GM18520 (cell line): ENCODE measurements around the gene MRPL16.

Source experiments
- ATAC-seq: cut with Tn5 transposase; IDR thresholded peaks from one replicate; pipeline ENCODE4 v1.9.1; 2021; ENCODE audit not compliant: unreplicated experiment

MRPL16 gene

DNA sequence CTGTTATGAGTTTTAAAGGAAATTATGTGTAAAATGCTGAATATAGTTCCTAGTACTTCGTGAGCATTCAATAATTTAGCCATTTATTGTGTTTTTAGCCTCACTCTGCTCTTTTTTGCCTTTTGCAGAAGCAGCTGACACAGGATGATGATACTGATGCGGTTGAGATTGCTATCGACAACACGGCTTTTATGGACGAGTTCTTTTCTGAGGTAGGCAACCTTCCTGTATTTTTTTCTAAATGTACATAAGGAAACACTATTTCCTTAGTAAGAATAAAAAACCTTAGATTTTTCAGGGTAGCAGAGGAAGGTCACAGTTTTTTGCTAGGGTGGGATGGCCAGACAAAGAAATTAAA is 37.5 kb downstream of the MRPL16 start:
- ATAC-seq: no peak

DNA sequence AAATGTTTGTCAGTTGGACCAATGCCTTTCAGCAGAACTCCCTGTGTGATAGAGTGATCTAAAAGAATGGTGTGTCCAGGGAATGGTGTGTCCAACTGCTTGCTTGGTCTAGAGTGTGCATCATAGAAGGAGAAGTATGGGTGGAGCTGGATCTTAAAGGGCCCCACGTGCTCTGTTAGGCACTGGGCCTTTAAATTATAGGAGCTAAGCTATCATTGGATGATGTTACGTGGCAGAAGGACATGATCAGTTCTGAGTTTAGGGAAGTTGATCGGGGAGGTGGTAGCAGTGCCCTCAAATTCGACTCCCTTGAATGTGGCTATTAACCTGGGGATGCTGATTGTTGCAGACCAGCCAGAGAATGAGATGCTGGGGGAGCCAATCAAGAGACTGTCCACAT is 39.0 kb downstream of the MRPL16 start:
- ATAC-seq: no peak

DNA sequence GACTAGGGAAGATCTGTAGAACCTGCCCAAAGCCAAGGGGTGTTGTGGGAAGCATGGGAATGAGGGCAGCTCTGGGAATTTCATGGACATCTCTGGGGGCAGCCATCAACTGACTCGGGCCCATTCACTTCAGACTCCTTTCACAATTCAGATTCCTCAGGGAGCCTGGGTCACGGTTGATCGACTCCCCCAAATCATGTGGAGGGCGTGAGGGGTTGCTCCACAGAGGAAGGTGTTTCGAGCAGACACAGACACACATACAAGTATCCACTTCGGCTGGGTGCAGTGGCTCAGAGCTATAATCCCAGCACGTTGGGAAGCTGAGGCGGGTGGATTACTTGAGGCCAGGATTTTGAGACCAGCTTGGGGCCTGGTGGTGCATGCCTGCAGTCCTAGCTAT is 39.7 kb downstream of the MRPL16 start:
- no peak for ATAC-seq

DNA sequence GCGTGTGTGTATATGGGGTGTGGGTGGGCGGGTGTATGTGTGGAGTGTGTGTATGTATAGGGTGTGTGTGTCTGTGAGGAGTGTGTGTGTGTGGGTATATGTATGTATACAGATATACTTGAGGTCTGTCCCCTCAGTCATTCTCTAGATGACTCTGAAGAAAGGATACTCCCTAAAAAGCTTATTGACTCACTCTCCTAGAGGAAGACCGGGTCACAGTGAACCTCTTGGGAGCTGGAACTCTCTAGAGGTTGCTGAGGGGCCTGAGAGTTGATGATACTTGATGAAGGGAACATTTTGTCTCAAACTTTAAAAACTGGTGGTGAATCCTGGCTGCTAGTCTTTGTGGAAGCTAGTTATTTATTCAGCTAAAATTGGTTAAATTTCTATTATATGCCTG is 40.3 kb downstream of the MRPL16 start:
- no peak for ATAC-seq

DNA sequence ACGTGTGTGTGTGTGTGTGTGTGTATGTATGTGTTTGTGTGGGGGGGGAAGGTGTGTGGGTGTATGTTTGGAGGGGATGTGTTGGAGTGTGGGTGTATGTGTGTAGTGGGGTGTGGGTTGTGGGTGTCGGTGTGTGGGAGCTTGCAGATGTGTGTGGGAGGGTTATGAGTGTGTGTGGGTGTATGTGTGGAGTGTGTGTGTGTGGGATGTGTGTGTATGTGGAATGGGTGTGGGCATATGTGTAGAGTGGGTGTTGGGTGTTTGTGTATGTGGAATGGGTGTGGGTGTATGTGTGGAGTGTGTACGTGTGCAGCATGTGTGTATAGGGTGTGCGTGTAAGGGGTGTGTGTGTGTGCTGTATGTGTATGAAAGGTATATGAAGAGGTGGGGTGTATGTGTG is 40.8 kb downstream of the MRPL16 start:
- ATAC-seq: no peak

DNA sequence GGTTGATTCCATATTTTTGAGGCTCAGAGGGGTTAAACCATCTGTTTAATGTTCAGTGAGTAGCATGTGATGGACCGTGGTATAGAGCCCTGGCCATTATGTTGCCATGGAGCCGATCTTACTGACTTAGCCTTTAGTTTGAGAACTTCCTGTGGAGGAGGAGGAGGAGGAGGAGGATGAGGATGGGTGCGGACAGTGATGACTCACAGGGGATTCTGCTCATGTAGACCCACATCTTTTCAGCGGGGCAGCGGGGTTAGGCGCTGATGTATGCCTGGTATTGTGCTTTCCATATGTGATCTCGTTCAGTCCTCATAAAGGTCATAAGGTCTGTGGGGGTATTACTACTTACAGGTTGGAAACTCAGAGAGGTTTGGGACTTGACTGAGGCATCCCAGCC is 41.5 kb downstream of the MRPL16 start:
- no peak for ATAC-seq

DNA sequence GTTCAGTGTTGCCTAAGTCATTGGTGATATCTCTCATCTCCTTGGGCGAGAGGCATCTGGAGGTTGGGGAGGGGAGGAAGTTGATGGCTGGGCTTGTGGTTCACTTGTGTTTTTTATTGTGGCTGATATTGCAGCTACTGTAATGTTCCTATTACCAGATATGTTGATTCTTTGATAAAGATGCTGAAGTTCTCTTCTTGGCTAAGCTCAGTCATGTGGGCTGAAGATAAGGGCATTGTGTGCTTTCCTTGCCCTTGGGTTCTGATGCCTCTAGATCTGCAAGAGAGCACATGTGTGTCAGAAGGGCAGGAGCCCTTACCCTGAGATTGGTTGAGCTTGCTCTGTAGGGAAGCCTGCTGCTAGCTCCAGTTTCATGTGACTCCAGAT is 43.4 kb downstream of the MRPL16 start:
- ATAC-seq: no peak

DNA sequence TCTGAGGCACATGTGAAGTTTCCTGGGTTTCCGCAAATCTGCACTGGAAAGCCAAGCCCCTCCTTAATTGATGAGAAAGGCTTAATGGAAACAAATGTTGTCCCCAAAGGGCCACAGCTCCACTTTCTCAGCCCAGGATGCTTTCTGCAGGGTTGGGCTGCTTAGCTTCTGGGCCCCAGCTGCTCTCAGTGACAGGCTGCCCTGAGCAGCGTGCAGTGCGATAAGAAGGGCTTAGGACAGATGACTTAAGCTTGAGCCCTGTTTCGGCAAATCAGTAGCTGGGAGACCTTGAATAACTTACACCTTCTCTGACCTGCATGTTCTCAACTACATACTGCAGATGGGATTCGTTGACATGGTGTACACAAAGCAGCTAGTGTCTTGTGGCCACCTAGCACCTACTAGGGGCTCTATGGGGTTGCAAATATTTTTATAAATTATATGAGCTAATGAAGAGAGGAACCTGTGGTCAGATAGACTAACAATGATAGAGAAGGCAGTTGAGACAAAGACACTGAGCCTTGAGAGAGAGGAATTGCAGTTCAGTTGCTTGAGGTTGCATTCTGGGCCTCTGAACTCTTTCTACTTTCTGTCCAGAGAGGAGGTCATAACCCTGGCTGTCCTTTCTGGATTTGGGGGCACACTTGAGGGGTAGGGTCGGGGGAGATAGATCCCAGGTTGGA is 43.9 kb downstream of the MRPL16 start:
- ATAC-seq: no peak

DNA sequence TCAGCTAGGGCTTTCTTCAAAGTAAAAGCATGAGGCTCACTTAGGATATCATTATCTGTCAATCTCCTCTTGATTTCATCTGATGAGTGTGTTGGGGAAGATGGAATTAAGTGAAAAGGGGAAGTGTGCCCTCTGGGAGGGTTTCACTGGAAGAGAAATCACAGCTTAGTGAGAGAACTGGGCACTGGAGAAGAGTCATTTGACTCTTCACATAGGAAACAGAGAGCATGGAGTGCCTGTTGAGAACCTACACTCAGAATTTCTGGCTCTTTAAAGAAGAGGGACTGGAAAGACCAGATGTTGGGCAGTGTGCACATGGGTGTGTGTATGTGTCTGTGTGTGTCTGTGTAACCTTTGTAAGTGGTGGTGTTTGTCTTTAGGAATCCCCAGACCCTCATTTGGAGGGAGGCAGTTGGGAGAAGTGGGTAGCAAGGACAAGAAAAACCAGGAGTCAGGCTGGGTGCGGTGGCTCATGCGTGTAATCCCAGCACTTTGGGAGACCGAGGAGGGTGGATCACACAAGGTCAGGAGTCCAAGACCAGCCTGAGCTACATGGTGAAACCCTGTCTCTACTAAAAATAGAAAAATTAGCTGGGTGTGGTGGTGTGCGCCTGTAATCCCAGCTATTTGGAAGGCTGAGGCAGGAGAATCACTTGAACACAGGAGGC is 45.4 kb downstream of the MRPL16 start:
- ATAC-seq: no peak

DNA sequence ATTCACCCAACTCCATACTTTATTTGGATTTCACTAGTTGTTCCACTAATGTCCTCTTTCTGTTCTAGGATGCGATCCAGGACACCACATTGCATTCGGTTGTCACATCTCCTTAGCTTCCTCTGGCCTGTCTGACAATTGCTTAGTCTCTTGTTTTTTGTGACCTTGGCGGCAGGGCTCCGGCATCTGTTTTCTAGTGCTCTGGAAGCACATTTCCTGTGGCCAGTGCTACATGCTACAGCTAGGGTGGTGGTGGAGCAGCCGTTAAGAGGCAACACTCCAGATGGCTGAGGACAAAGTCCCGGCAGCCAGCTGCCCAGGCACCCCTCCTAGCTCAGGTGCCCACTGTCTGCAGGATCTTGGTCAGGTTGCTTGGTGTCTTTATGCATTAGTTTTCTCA is 48.6 kb downstream of the MRPL16 start:
- ATAC-seq: no peak

DNA sequence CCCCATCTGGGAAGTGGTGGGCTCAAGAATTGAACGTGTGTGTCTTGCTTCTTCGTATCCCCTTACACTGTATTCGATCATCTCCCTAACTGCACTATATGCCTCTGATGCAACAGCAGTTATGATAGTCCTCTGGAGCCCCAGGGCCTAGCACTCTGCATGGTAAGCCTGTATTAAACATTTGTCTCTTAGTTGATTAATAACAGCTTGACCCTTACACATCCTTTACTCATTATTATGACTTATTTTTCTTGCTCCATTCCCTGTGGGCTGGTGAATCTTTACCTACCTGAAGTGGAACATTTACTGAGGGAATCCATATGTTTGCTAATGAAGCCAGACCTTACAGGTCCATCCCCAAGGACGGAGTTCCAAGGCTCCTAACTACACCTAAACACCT is 49.8 kb downstream of the MRPL16 start:
- ATAC-seq: no peak

DNA sequence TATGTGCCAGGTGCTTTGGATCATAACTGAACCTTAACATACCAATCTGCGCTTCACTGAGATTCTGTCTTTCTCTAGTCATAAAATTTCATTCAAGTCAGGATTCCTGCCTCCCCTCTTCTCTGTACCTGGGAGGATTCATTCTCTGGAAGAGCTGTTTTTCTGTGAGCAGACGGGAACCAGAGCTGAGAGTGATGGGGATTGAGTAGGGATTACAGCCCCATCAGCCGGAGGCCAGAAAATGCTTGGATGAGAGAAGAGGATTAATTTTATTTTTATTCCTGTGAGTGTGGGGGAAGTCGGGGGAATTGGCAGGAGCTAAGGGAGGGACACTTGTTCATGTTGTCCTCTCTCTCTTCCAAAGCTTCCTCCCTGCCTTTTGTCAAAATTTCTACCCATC is 50.7 kb downstream of the MRPL16 start:
- no peak for ATAC-seq

DNA sequence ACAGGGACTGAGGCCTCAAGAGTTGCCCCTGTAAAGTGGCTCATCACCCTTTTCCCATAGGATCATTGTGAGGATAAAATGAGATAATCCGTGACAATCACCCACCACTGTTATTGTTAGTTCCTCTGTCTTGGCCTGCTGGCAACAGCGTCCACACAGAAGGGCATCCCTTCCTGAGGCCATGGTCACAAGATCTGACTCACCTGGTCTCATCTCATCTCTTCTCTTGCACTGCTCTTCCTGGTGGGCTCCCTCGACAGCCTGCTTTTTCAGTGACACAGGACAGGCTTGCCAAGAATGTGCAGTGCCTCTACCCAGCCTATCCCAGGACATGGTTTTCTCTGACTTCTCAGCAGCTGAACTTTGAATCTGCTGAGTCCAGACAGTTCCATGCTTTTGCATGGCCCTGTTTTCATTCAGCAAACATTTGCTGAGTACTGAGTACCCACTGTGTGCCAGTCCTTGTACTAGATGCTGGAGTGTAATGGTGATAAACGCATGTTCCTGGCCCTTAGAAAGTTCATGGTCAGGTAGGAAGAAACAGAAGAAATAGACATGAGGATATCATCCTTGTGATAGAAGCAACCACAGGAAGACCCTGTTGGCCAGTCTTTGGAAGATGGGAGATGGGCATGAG is 52.1 kb downstream of the MRPL16 start:
- no peak for ATAC-seq

DNA sequence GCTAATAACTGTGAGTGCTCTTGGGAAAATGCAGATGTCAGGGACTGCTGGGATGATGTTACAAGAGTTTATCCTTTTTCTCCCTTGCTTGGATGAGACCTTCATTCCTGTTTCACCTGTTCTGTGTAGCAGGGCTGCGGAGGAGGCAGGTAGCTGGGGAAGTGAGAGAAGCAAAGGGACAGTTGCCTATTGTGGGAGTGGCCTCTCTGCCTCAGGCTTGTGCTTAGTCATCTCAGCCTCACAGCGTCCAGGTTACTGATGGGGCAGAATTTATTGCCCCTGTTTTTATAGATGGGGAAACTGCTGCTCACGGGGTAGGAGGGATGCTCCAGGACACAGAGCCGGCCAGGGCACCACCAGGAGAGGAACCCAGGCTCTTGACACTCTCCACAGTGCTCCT is 53.7 kb downstream of the MRPL16 start:
- no peak for ATAC-seq

DNA sequence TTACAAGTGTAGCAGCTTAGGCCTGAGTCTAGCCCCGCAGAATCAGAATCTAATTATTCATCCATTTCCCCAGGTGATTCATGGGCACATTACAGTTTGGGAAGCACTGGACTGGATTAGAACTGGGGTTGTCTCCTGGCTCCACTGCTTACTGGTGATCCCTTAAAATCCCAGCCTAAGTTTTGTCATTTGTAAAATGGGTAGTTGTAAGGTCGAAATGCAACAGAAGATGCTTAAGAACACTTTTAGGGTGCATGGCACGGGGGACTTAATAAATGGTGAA is 54.1 kb downstream of the MRPL16 start:
- ATAC-seq: no peak
